A549 (cell line): ENCODE data around the gene CCDC71L. TPM values are rescaled to one million over a fixed set of nuclear protein-coding genes. Genes with fewer than 3 reads are reported as not detected.
"Not testable (repeated sequence)": the region's sequence is repeated elsewhere in the genome, so short reads cannot be mapped to it uniquely, and the experiment has no call there.

Experiments used
- ATAC-seq, 2 experiments: fragments of 200-7000 bp in 1 of 2; fragments of >200 bp in 1 of 2; cut with Nextera tagmentation in 1 of 2; cut with Tn5 transposase in 1 of 2; 3 replicates each; pipeline versions ENCODE4 v1.8.0 to v1.9.1; 2018 to 2020; ENCODE audit warnings: mild to moderate bottlenecking in 1 of 2, moderate library complexity in 1 of 2
- CTCF ChIA-PET: fragments of 300-600 bp; sonication (Branson Sonifier 250); formaldehyde crosslinking; extraction: SDS; loops from one replicate; lab custom pipeline; 2021; ENCODE audit warnings: antibody characterized with exemption, inconsistent platforms; lab: Yijun Ruan, JAX
- POLR2A ChIA-PET: fragments of 350-600 bp; formaldehyde crosslinking; extraction: SDS; loops from one replicate; lab custom pipeline; 2021; ENCODE audit warnings: antibody characterized with exemption, inconsistent platforms; lab: Yijun Ruan, JAX
- DNase-seq, 2 experiments: peaks; one replicate each; pipeline versions ENCODE4 v3.0.0 to v3.0.0-alpha.2; 2011 to 2016; ENCODE audit warnings: low read depth in 1 of 2, low spot score in 1 of 2
- FAIRE-seq: peaks from 2 replicates; lab custom pipeline; 2011; peaks lifted over from hg19 to GRCh38; lab: Jason Lieb, UNC
- H3K27ac ChIP-seq, 2 experiments: fragments of >200 bp; sonication (Bioruptor Twin); formaldehyde crosslinking; 3 replicates each; pipeline ENCODE4 v1.5.1; 2016 to 2017
- H3K4me1 ChIP-seq: fragments of >200 bp; sonication (Bioruptor Twin); formaldehyde crosslinking; 3 replicates; pipeline ENCODE4 v1.6.1; 2016
- H3K4me2 ChIP-seq: fragments of >200 bp; sonication (Bioruptor Twin); formaldehyde crosslinking; 3 replicates; pipeline ENCODE4 v1.6.1; 2016
- H3K4me3 ChIP-seq: fragments of >200 bp; sonication (Bioruptor Twin); formaldehyde crosslinking; 3 replicates; pipeline ENCODE4 v1.5.1; 2016
- H3K9me3 ChIP-seq: fragments of >200 bp; sonication (Bioruptor Twin); formaldehyde crosslinking; 3 replicates; pipeline ENCODE4 v1.6.1; 2016
- CEBPB ChIP-seq, 2 experiments: fragments of >200 bp in 1 of 2; sonication (Bioruptor Twin) in 1 of 2; formaldehyde crosslinking in 1 of 2; IDR thresholded peaks; 2 replicates each; pipeline ENCODE4 v1.6.1; 2012 to 2016
- CHD2 ChIP-seq: fragments of 150-350 bp; IDR thresholded peaks from 2 replicates; pipeline ENCODE4 v1.6.1; 2014; ENCODE audit warnings: low read length; ENCODE audit not compliant: partially characterized antibody
- CHD4 ChIP-seq: fragments of 200-600 bp; sonication (generic); IDR thresholded peaks from 2 replicates; pipeline ENCODE4 v1.6.1; 2016; ENCODE audit warnings: antibody characterized with exemption, mild to moderate bottlenecking, borderline replicate concordance
- E2F6 ChIP-seq: IDR thresholded peaks from 2 replicates; pipeline ENCODE4 v1.6.1; 2012; ENCODE audit warnings: low read depth, borderline replicate concordance
- EHF ChIP-seq: fragments of 250-450 bp; sonication (Bioruptor Pico); IDR thresholded peaks from 2 replicates; pipeline ENCODE4 v1.5.0; 2020; ENCODE audit warnings: mild to moderate bottlenecking
- EP300 ChIP-seq, 2 experiments: fragments of >200 bp; sonication (Bioruptor Twin); formaldehyde crosslinking; IDR thresholded peaks; 2 replicates in 1 of 2; 3 replicates in 1 of 2; pipeline ENCODE4 v1.6.1; 2016 to 2017
- ESRRA ChIP-seq: fragments of 150-350 bp; IDR thresholded peaks from 2 replicates; pipeline ENCODE4 v1.6.1; 2014; ENCODE audit warnings: mild to moderate bottlenecking, low read length, borderline replicate concordance
- FOSL2 ChIP-seq, 2 experiments: fragments of 450-650 bp in 1 of 2; fragments of >200 bp in 1 of 2; sonication (Bioruptor Twin) in 1 of 2; formaldehyde crosslinking; IDR thresholded peaks; 2 replicates each; pipeline versions ENCODE4 v1.5.0 to v1.6.1; 2016 to 2020; ENCODE audit warnings: mild to moderate bottlenecking in 1 of 2, moderate library complexity in 1 of 2
- HES2 ChIP-seq: fragments of >200 bp; sonication (Bioruptor Twin); formaldehyde crosslinking; IDR thresholded peaks from 2 replicates; pipeline ENCODE4 v1.6.1; 2016
- HOXA7 ChIP-seq: fragments of 250-450 bp; sonication (Bioruptor Pico); IDR thresholded peaks from 2 replicates; pipeline ENCODE4 v1.5.0; 2020; ENCODE audit warnings: mild to moderate bottlenecking, moderate library complexity
- HOXB13 ChIP-seq: fragments of 250-450 bp; sonication (Bioruptor Pico); IDR thresholded peaks from 2 replicates; pipeline ENCODE4 v1.5.0; 2020; ENCODE audit warnings: low read depth, mild to moderate bottlenecking, moderate library complexity
- HOXB5 ChIP-seq: fragments of 250-450 bp; sonication (Bioruptor Pico); IDR thresholded peaks from 2 replicates; pipeline ENCODE4 v1.5.0; 2020; ENCODE audit warnings: mild to moderate bottlenecking, moderate library complexity
- JUNB ChIP-seq: fragments of >200 bp; sonication (Bioruptor Twin); formaldehyde crosslinking; IDR thresholded peaks from 2 replicates; pipeline ENCODE4 v1.6.1; 2016
- KDM5A ChIP-seq: fragments of 200-600 bp; sonication (generic); IDR thresholded peaks from 2 replicates; pipeline ENCODE4 v1.6.1; 2016; ENCODE audit warnings: antibody characterized with exemption, mild to moderate bottlenecking
- MAFK ChIP-seq: fragments of 450-650 bp; IDR thresholded peaks from 2 replicates; pipeline ENCODE4 v1.6.1; 2014; ENCODE audit not compliant: partially characterized antibody
- MAX ChIP-seq: IDR thresholded peaks from 2 replicates; pipeline ENCODE4 v1.6.1; 2012
- MAZ ChIP-seq: fragments of 150-350 bp; IDR thresholded peaks from 2 replicates; pipeline ENCODE4 v1.6.1; 2014; ENCODE audit warnings: antibody characterized with exemption, low read depth, low read length, borderline replicate concordance
- MYC ChIP-seq: IDR thresholded peaks from 2 replicates; pipeline ENCODE4 v1.6.1; 2012; ENCODE audit warnings: mild to moderate bottlenecking, inconsistent platforms, low read length, improper control_type of control experiment, borderline replicate concordance
- RARB ChIP-seq: fragments of 250-450 bp; sonication (Bioruptor Pico); IDR thresholded peaks from 2 replicates; pipeline ENCODE4 v1.8.0; 2021; ENCODE audit warnings: mild to moderate bottlenecking, moderate library complexity
- SREBF2 ChIP-seq: fragments of 450-650 bp; IDR thresholded peaks from 2 replicates; pipeline ENCODE4 v1.6.1; 2014; ENCODE audit warnings: mild to moderate bottlenecking, moderate library complexity
- TFCP2L1 ChIP-seq: fragments of 250-450 bp; sonication (Bioruptor Pico); IDR thresholded peaks from 2 replicates; pipeline ENCODE4 v1.5.0; 2021; ENCODE audit warnings: mild to moderate bottlenecking
- WGBS: methylation state at CpG from one replicate; pipeline ENCODE4 v1.1.6; 2017; ENCODE audit errors: missing lambda C conversion rate; 5-methylcytosine and 5-hydroxymethylcytosine counted together
- polyA plus RNA-seq, 4 experiments: library from polyadenylated mRNA; depleted of rRNA in 3 of 4; stranded (reverse); fragments of >200 nt; fragmentation: RNase III in 1 of 4; extraction: RNeasy Plus Mini Kit Qiagen cat#74134 plus additional on column Dnase treatment in 1 of 4; gene quantifications; 2 replicates in 3 of 4; 3 replicates in 1 of 4; pipeline ENCODE4 v1.2.3, GENCODE V29; 2011 to 2017

Gene CCDC71L
- polyA plus RNA-seq, 2 of the 4 experiments (the other 2 are of a cell fraction) = 9.1 to 11.4 TPM

GRCh38 chr7:106681815-106682495 is 21.0 kb upstream of the CCDC71L start:
- ChIA-PET POLR2A (no interaction called here), CTCF (interaction anchor here (0.8 to 1.2 kb wide), 3 partner anchors 18 to 55 kb away, joined by 3 to 4 read pairs (median 3); partner anchors contain the start of gene CCDC71L)

GRCh38 chr7:106679153-106679931 is 18.4 kb upstream of the CCDC71L start:
- H3K27ac ChIP-seq = peak overlapping the region; percentile 8 to 64; a peak in 4 of 6 replicates
- ATAC-seq = peak; percentile 65 to 81
- CTCF ChIA-PET = interaction anchor here (1.2 to 1.7 kb wide), 2 partner anchors 19 to 56 kb away, joined by 3 to 7 read pairs; partner anchors contain the start of gene CCDC71L
- H3K9me3 ChIP-seq = no peaks in the 10 kb centered on the region
- no peak for FAIRE-seq
- peak overlapping the region; percentile 24; the same call in 2 of the 3 replicates for H3K4me2 ChIP-seq
- no peak overlapping the region for H3K4me3 ChIP-seq
- DNase-seq = peak in 1 of 2 experiments; percentile 53
- TF ChIP-seq HOXB5 (no peak), FOSL2 (IDR thresholded peaks at IDR 0.05) (no peak), FOSL2 (CRISPR knock-in tag; IDR thresholded peaks at IDR 0.05) (peak; percentile 22; the same call in 1 of the 2 replicates), ESRRA (no peak), CEBPB (IDR thresholded peaks at IDR 0.05) (peak in 1 of 2 experiments; percentile 37; a peak in 1 of 4 replicates)
- POLR2A ChIA-PET = interaction anchor here (1.4 kb wide), 1 partner anchor 20 kb away, joined by 3 read pairs; no protein-coding TSS in a partner anchor
- WGBS = 63% methylated on average over 6 of the region's 6 CpGs
- H3K4me1 ChIP-seq = peaks cover 8% of the 10 kb centered on the region; the same call in 2 of the 3 replicates

More at GRCh38 chr7:106681815-106682495, 21.0 kb upstream of the CCDC71L start:
- H3K4me2 ChIP-seq = peak overlapping the region; percentile 25; the same call in 2 of the 3 replicates
- ATAC-seq = peak; percentile 73 to 85; a peak in 5 of 6 replicates
- peaks cover 4% of the 10 kb centered on the region; the same call in 1 of the 3 replicates for H3K9me3 ChIP-seq
- H3K27ac ChIP-seq = peak overlapping the region; percentile 38 to 41; a peak in 2 of 6 replicates
- no peak overlapping the region for H3K4me3 ChIP-seq
- DNase-seq = peak; percentile 13 to 48
- TF ChIP-seq FOSL2 (IDR thresholded peaks at IDR 0.05) (no peak), FOSL2 (CRISPR knock-in tag; IDR thresholded peaks at IDR 0.05) (peak; percentile 23; the same call in 1 of the 2 replicates), MAX (no peak), KDM5A (no peak)
- peaks cover 8% of the 10 kb centered on the region; the same call in 2 of the 3 replicates for H3K4me1 ChIP-seq
- FAIRE-seq = no peak
- WGBS = 44% methylated on average over 5 of the region's 5 CpGs

- Histone ChIP-seq H3K9me3 (no peaks in the 10 kb centered on the region), H3K27ac (peak overlapping the region; percentile 8 to 64; a peak in 4 of 6 replicates), H3K4me2 (0 out of 3 replicates have a peak overlapping the region, but pooled peaks have one; percentile 24), H3K4me1 (peaks cover 8% of the 10 kb centered on the region; the same call in 2 of the 3 replicates), H3K4me3 (no peak overlapping the region)
- ChIA-PET POLR2A (interaction anchor here (1.4 kb wide), 1 partner anchor 19 kb away, joined by 3 read pairs; no protein-coding TSS in a partner anchor), CTCF (interaction anchor here (1.2 to 1.7 kb wide), 2 partner anchors 18 to 57 kb away, joined by 3 to 7 read pairs; partner anchors contain the start of gene CCDC71L)
- 32% methylated on average over 3 of the region's 3 CpGs for WGBS
- DNase-seq (no peak), ATAC-seq (no peak), FAIRE-seq (no peak)
- TF ChIP-seq HOXA7 (CRISPR knock-in tag) (no peak), KDM5A (no peak), HES2 (no peak), CHD4 (no peak), JUNB (no peak), HOXB13 (CRISPR knock-in tag) (no peak), CHD2 (no peak), SREBF2 (no peak), CEBPB (IDR thresholded peaks at IDR 0.05) (no peak), MAFK (no peak), ESRRA (no peak), MAZ (no peak), TFCP2L1 (CRISPR knock-in tag) (no peak), E2F6 (no peak), MAX (no peak), MYC (no peak), EP300 (IDR thresholded peaks at IDR 0.05) (no peak), EHF (CRISPR knock-in tag) (no peak), RARB (CRISPR knock-in tag) (no peak)
Observed at GRCh38 chr7:106678795-106679152, 17.8 kb upstream of the CCDC71L start.

- 29% methylated on average over 2 of the region's 2 CpGs for WGBS
- H3K9me3 ChIP-seq, CTCF ChIA-PET, H3K4me3 ChIP-seq, FAIRE-seq, H3K27ac ChIP-seq, ATAC-seq, H3K4me1 ChIP-seq, POLR2A ChIA-PET, H3K4me2 ChIP-seq, DNase-seq: not testable (repeated sequence)
Observed at GRCh38 chr7:106676506-106676905, 15.5 kb upstream of the CCDC71L start.

- CTCF ChIA-PET = interaction anchor here (2.3 kb wide), 1 partner anchor 13 kb away, joined by 6 read pairs; the partner anchor contains the start of gene CCDC71L
- H3K4me3 ChIP-seq, H3K4me1 ChIP-seq, POLR2A ChIA-PET, ATAC-seq, FAIRE-seq, H3K4me2 ChIP-seq, H3K9me3 ChIP-seq, H3K27ac ChIP-seq, DNase-seq: not testable (repeated sequence)
- 33% methylated on average over 2 of the region's 2 CpGs for WGBS
Observed at GRCh38 chr7:106673688-106674087, 12.7 kb upstream of the CCDC71L start.
